ENCODE results near the gene JAG2.

The JAG2 gene

DNA sequence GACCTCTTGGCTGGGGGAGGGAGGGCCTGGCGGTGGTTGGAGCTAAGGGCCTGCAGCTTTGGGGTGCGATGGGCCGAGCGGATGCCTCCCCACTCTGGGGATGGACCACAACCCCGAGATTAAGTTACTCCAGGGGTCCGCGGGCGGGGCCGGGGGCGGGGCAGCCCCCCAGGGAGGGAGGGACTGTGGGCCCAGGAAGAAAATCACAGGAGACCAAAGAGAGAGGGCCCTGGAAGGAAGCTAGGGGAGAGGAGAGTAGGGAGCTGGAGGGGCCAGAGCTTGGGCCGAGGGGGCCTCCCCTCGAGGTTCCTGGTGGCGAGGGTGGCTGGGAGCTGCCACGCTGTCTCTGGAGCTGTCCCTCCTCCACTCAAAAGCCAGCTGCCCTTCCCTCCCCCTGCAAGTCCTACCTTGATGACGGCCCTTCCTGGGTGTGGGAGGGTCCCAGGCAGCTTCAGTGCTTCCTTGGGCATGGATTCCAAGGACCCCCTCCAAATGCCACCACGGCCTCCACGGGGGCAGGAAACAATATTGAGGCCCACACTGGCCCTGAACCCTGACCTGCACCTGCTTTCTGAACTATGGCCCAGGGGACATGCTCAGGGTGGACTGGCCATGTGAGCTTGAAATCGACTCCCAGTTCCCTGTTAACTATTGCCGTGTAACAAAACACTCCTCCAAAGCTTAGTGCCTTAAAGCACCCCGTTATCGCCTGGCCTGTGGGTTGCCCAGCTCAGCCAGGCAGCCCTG, 13.1 kb upstream of the JAG2 start:
- Histone ChIP-seq H3K27ac (ENCODE audit: extremely low read depth, low read depth, low read length) (no peak overlapping the region), H3K36me3 (ENCODE audit: control insufficient read depth in 2 of 2, insufficient read depth in 1 of 2, low read length in 2 of 2) (no peaks in the 10 kb centered on the region), H3K4me3 (ENCODE audit: low read depth, low read length) (no peak overlapping the region; the same call in 1 of the 2 replicates), H3K9me3 (ENCODE audit: control insufficient read depth, insufficient read depth, low read depth, low read length) (no peaks in the 10 kb centered on the region), H3K4me1 (ENCODE audit: control insufficient read depth, insufficient read depth, low read length) (no peaks in the 10 kb centered on the region)
- no peak for TF ChIP-seq ZSCAN16 (tag by site-specific recombination; IDR thresholded peaks at IDR 0.05)
- peak; percentile 67 for TF ChIP-seq KLF8 (tag by site-specific recombination; IDR thresholded peaks at IDR 0.05)
- TF ChIP-seq KLF10 (tag by site-specific recombination; IDR thresholded peaks at IDR 0.05): 0 out of 2 replicates have a peak, but pooled peaks have one; percentile 38
- TF ChIP-seq SP3 (tag by site-specific recombination; IDR thresholded peaks at IDR 0.05): peak; percentile 70
- TF ChIP-seq YY1 (tag by site-specific recombination; IDR thresholded peaks at IDR 0.05): no peak
- TF ChIP-seq SP2 (tag by site-specific recombination; IDR thresholded peaks at IDR 0.05): peak; percentile 43
- TF ChIP-seq ZNF510 (tag by site-specific recombination; IDR thresholded peaks at IDR 0.05; ENCODE audit: insufficient replicate concordance): no peak
- TF ChIP-seq, protein P1, sequence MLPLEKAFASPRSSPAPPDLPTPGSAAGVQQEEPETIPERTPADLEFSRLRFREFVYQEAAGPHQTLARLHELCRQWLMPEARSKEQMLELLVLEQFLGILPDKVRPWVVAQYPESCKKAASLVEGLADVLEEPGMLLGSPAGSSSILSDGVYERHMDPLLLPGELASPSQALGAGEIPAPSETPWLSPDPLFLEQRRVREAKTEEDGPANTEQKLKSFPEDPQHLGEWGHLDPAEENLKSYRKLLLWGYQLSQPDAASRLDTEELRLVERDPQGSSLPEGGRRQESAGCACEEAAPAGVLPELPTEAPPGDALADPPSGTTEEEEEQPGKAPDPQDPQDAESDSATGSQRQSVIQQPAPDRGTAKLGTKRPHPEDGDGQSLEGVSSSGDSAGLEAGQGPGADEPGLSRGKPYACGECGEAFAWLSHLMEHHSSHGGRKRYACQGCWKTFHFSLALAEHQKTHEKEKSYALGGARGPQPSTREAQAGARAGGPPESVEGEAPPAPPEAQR (tag by site-specific recombination; IDR thresholded peaks at IDR 0.05): no peak
- peak; percentile 40; the same call in 1 of the 2 replicates for TF ChIP-seq KLF1 (tag by site-specific recombination; IDR thresholded peaks at IDR 0.05)
- TF ChIP-seq ZNF341 (tag by site-specific recombination; IDR thresholded peaks at IDR 0.05; ENCODE audit: low read depth): peak; percentile 62
- TF ChIP-seq GLIS2 (tag by site-specific recombination; IDR thresholded peaks at IDR 0.05): peak; percentile 79
- peak; percentile 46 for TF ChIP-seq KLF9 (tag by site-specific recombination; IDR thresholded peaks at IDR 0.05; ENCODE audit: low read depth)
- TF ChIP-seq GLIS1 (tag by site-specific recombination; IDR thresholded peaks at IDR 0.05): peak; percentile 37; the same call in 1 of the 2 replicates
- TF ChIP-seq OVOL3 (tag by site-specific recombination; IDR thresholded peaks at IDR 0.05): no peak
- peak; percentile 48 for TF ChIP-seq ZNF335 (tag by site-specific recombination; conservative IDR thresholded peaks at IDR 0.05)
- TF ChIP-seq, protein P2, sequence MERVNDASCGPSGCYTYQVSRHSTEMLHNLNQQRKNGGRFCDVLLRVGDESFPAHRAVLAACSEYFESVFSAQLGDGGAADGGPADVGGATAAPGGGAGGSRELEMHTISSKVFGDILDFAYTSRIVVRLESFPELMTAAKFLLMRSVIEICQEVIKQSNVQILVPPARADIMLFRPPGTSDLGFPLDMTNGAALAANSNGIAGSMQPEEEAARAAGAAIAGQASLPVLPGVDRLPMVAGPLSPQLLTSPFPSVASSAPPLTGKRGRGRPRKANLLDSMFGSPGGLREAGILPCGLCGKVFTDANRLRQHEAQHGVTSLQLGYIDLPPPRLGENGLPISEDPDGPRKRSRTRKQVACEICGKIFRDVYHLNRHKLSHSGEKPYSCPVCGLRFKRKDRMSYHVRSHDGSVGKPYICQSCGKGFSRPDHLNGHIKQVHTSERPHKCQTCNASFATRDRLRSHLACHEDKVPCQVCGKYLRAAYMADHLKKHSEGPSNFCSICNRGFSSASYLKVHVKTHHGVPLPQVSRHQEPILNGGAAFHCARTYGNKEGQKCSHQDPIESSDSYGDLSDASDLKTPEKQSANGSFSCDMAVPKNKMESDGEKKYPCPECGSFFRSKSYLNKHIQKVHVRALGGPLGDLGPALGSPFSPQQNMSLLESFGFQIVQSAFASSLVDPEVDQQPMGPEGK (tag by site-specific recombination; IDR thresholded peaks at IDR 0.05): peak; percentile 60; the same call in 1 of the 2 replicates
- CTCF ChIA-PET: interaction anchor here (0.7 to 4.0 kb wide), 4 partner anchors 12 to 355 kb away, joined by 3 to 18 read pairs (median 4); partner anchors contain the start of gene JAG2
- POLR2A ChIA-PET: interaction anchor here (3.2 kb wide), 1 partner anchor 12 kb away, joined by 9 read pairs; no protein-coding TSS in a partner anchor

DNA sequence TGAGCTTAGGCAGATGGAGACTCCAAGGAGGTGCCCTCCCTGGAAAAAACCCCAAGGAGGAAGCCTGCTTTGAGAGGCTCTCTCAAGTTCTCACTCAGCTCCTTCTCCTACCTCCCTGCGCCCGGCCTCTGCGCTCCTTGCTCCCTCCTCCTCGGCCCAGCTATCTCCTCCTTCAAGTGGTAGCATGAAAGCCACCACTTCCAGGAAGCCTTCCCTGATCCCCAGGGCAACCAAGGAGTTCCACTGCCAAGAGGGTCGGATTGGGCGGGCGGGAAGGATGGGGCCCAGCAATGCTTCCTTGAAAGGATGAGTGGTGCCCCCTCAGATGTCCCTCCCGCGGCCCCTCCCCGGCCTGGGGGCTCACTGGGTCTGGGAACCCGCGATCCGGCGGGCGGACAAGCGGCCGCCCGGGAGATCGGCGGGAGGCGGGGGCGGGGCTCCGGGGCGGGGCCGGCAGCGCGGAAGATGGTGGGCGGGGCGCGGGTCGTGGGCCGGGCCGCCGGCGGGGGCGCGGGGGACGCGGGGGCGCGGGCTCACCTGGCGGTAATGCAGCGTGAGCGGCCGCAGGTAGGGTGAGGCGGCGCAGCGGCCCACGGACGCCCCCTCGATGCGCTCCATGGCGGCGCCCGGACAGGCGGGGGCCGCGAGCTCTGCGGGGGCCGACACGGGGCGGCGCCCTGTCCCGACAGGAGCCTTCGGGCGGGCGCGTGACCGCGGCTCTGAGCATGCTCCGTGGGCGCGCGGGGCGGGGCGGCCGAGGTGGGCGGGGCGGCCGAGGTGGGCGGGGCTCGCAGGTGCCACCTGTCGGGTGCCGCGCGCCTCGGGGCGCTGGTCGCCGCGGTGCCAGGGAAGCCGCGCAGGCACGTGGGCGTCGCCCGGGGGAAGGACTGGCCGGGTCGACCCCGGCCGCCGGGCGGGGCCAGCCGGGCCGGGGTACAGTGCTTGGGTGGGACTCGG, 12.3 kb upstream of the JAG2 start, which contains the start of gene NUDT14:
NUDT14 (minus strand) TSS at position 721 of the 957 bp plus-strand sequence; CDS start at position 618, 103 bp downstream.
- no peak within 1 kb of the TSS for H3K27ac ChIP-seq (ENCODE audit: extremely low read depth, low read depth, low read length)
- no peaks in the 10 kb centered on the region for H3K9me3 ChIP-seq (ENCODE audit: control insufficient read depth, insufficient read depth, low read depth, low read length)
- ChIA-PET POLR2A (interaction anchor here (3.2 kb wide), 1 partner anchor 11 kb away, joined by 9 read pairs; no protein-coding TSS in a partner anchor), CTCF (interaction anchor here (2.5 to 4.0 kb wide), 2 partner anchors 11 to 90 kb away, joined by 6 to 18 read pairs; partner anchors contain the start of gene JAG2)
- H3K4me1 ChIP-seq (ENCODE audit: control insufficient read depth, insufficient read depth, low read length): no peaks in the 10 kb centered on the region
- peak within 1 kb of the TSS; percentile 51 for H3K4me3 ChIP-seq (ENCODE audit: low read depth, low read length)
- H3K36me3 ChIP-seq (ENCODE audit: control insufficient read depth in 2 of 2, insufficient read depth in 1 of 2, low read length in 2 of 2): no peaks in the 10 kb centered on the region
- TF ChIP-seq ZBTB8A (tag by site-specific recombination; IDR thresholded peaks at IDR 0.05) (peak; percentile 41; the same call in 1 of the 2 replicates), SP3 (tag by site-specific recombination; IDR thresholded peaks at IDR 0.05) (peak; percentile 69), IKZF3 (tag by site-specific recombination; IDR thresholded peaks at IDR 0.05) (peak; percentile 24; the same call in 1 of the 2 replicates), GLIS2 (tag by site-specific recombination; IDR thresholded peaks at IDR 0.05) (peak; percentile 60; the same call in 1 of the 2 replicates), ZNF341 (tag by site-specific recombination; IDR thresholded peaks at IDR 0.05; ENCODE audit: low read depth) (peak; percentile 71), GLI2 (tag by site-specific recombination; IDR thresholded peaks at IDR 0.05; ENCODE audit: borderline replicate concordance, low read depth) (no peak), EGR2 (tag by site-specific recombination; IDR thresholded peaks at IDR 0.05; ENCODE audit: low read depth) (no peak), ZNF623 (tag by site-specific recombination; IDR thresholded peaks at IDR 0.05) (peak; percentile 22; the same call in 1 of the 2 replicates), ZNF521 (tag by site-specific recombination; IDR thresholded peaks at IDR 0.05) (no peak), SP7 (tag by site-specific recombination; IDR thresholded peaks at IDR 0.05) (peak; percentile 61), ZNF473 (tag by site-specific recombination; IDR thresholded peaks at IDR 0.05) (no peak), ZNF76 (tag by site-specific recombination; IDR thresholded peaks at IDR 0.05; ENCODE audit: borderline replicate concordance, low read depth) (0 out of 2 replicates have a peak, but pooled peaks have one; percentile 16), GLIS1 (tag by site-specific recombination; IDR thresholded peaks at IDR 0.05) (peak; percentile 77)
- TF ChIP-seq, protein P3, sequence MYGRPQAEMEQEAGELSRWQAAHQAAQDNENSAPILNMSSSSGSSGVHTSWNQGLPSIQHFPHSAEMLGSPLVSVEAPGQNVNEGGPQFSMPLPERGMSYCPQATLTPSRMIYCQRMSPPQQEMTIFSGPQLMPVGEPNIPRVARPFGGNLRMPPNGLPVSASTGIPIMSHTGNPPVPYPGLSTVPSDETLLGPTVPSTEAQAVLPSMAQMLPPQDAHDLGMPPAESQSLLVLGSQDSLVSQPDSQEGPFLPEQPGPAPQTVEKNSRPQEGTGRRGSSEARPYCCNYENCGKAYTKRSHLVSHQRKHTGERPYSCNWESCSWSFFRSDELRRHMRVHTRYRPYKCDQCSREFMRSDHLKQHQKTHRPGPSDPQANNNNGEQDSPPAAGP (tag by site-specific recombination; IDR thresholded peaks at IDR 0.05): 0 out of 2 replicates have a peak, but pooled peaks have one; percentile 45
